Uterus (tissue), 4 donors: ENCODE measurements around the gene NAV2. TPM values are rescaled to one million over a fixed set of nuclear protein-coding genes. Genes with fewer than 3 reads are reported as not detected.
"Not testable (repeated sequence)": the region's sequence is repeated elsewhere in the genome, so short reads cannot be mapped to it uniquely, and the experiment has no call there.

ENCODE experiments used
- DNase-seq, 2 donors: peaks; one replicate each; pipeline ENCODE4 v3.0.0-alpha.2; 2019 to 2020
- H3K27ac ChIP-seq, 2 donors: fragments of 200-600 bp; sonication (generic); 1 replicate in 1 of 2; 2 replicates in 1 of 2; pipeline ENCODE4 v1.5.1; 2016 to 2018
- H3K27me3 ChIP-seq, 2 donors: fragments of 200-600 bp; sonication (generic); one replicate each; pipeline ENCODE4 v1.5.1; 2018 to 2019; ENCODE audit warnings: control low read depth in 1 of 2
- H3K36me3 ChIP-seq, 2 donors: fragments of 200-600 bp; sonication (generic); one replicate each; pipeline ENCODE4 v1.5.1; 2019; ENCODE audit warnings: control low read depth in 1 of 2
- H3K4me1 ChIP-seq, 2 donors: fragments of 200-600 bp; sonication (generic); one replicate each; pipeline ENCODE4 v1.5.1; 2018 to 2019; ENCODE audit warnings: control low read depth in 1 of 2
- H3K4me3 ChIP-seq, 2 donors: fragments of 200-600 bp; sonication (generic); 1 replicate in 1 of 2; 2 replicates in 1 of 2; pipeline ENCODE4 v1.5.1; 2018 to 2019; ENCODE audit warnings: mild to moderate bottlenecking in 1 of 2
- H3K9me3 ChIP-seq, 2 donors: fragments of 200-600 bp; sonication (generic); one replicate each; pipeline ENCODE4 v1.5.1; 2019; ENCODE audit warnings: control low read depth in 1 of 2
- POLR2A ChIP-seq, 2 donors: fragments of 450-650 bp; IDR thresholded peaks; one replicate each; pipeline ENCODE4 v1.6.1; 2016; ENCODE audit warnings: antibody characterized with exemption in 2 of 2, mild to moderate bottlenecking in 1 of 2, moderate library complexity in 1 of 2
- intact Hi-C: fragments of 100-400 bp; cut with DNase I; formaldehyde crosslinking; loops from one replicate; pipeline ENCODE4 v1.15.1; 2023; ENCODE audit warnings: low total_unique reads
- total RNA-seq, 4 donors: library from RNA; depleted of rRNA in 3 of 4; stranded (reverse); fragments of >200 nt in 3 of 4; gene quantifications; one replicate each; pipeline versions ENCODE4 v1.1.0 to v1.2.4, GENCODE V29; 2014 to 2023
- TF ChIP-seq, protein P1 (sequence below), 4 experiments: fragments of 200-600 bp in 2 of 4; fragments of 450-650 bp in 2 of 4; sonication (generic) in 2 of 4; IDR thresholded peaks; one replicate each; pipeline ENCODE4 v1.5.1; 2016 to 2019; ENCODE audit warnings: antibody characterized with exemption in 4 of 4, mild to moderate bottlenecking in 2 of 4, moderate library complexity in 1 of 4
- donor health status: DM: yes; HTN: yes; CAD: no.

NAV2 gene
- total RNA-seq, 4 donors from 2014 or later = 2.6 to 31.6 (median 5.7) TPM

DNA sequence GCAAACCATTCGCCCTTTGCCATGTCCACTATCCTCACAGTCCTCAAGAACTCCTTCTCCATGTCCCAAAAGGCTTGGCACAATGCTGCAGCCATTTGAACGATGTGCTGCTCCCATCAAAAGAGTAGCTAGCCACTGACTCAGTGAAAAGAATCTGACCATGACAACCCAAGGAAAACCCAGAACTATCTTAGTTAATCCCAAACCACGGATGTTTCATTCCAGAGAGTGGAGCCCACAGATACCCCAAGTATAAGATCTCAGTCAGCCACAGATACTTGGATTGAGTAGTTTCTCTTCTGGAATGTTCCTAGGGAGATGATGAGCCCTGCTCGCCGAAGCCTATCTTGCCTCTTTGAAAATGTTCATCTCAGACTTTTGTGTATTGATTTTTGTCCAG, 176.9 kb downstream of the NAV2 start:
- intact Hi-C loops = no loop called here
- Histone ChIP-seq H3K9me3 (no peaks in the 10 kb centered on the region), H3K27ac (no peak overlapping the region), H3K36me3 (no peaks in the 10 kb centered on the region), H3K27me3 (no peaks in the 10 kb centered on the region), H3K4me1 (peaks cover 0 to 6% of the 10 kb centered on the region in 2 donors), H3K4me3 (no peak overlapping the region)
- DNase-seq = no peak
- TF ChIP-seq, protein P1, sequence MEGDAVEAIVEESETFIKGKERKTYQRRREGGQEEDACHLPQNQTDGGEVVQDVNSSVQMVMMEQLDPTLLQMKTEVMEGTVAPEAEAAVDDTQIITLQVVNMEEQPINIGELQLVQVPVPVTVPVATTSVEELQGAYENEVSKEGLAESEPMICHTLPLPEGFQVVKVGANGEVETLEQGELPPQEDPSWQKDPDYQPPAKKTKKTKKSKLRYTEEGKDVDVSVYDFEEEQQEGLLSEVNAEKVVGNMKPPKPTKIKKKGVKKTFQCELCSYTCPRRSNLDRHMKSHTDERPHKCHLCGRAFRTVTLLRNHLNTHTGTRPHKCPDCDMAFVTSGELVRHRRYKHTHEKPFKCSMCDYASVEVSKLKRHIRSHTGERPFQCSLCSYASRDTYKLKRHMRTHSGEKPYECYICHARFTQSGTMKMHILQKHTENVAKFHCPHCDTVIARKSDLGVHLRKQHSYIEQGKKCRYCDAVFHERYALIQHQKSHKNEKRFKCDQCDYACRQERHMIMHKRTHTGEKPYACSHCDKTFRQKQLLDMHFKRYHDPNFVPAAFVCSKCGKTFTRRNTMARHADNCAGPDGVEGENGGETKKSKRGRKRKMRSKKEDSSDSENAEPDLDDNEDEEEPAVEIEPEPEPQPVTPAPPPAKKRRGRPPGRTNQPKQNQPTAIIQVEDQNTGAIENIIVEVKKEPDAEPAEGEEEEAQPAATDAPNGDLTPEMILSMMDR (IDR thresholded peaks at IDR 0.05) = no peak
- no peak for TF ChIP-seq POLR2A (IDR thresholded peaks at IDR 0.05)

DNA sequence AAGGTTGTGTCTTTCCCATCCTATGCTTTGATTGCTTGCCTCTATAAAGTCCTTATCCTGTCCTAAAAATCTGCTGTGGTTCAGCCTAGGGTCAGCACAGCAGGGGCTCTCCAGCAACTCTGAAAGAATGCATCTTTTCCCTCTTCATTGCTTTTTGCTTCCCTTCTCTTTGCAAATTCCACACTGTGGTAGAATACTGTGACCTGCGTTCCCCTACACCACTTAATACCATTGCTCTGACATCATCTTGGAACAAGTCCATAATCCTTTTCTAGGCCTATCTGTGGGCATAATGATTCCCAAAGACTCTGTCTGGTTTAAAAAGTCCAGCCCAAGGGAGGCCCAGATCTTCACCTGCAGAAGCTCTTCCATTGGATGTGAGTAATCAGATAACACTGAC, 177.7 kb downstream of the NAV2 start:
- intact Hi-C loops = no loop called here
- peaks cover 0 to 6% of the 10 kb centered on the region in 2 donors for H3K4me1 ChIP-seq
- H3K4me3 ChIP-seq = no peak overlapping the region
- DNase-seq = no peak
- H3K9me3 ChIP-seq = no peaks in the 10 kb centered on the region
- no peaks in the 10 kb centered on the region for H3K27me3 ChIP-seq
- H3K36me3 ChIP-seq = no peaks in the 10 kb centered on the region
- H3K27ac ChIP-seq = no peak overlapping the region
- TF ChIP-seq POLR2A (IDR thresholded peaks at IDR 0.05) = no peak
- TF ChIP-seq, protein P1 (IDR thresholded peaks at IDR 0.05) = no peak

DNA sequence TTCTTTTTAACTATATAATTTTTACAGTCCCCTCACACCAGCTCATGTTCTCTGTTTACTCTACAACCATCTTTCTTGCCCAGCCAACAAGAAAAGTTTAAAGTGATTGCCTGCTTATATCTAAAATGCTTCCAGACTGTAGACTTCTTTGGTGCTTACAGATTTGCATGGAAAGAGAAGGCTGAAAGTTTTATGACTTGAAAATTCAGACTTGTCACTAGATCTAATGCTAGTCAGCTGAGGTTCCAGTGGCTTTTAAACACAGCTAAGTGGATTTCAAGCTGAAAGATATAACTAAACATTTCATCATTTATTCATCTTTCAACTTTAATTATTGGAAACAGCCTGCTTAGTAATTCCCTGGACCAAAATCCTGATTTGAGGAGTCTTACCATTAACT, 178.4 kb downstream of the NAV2 start:
- Histone ChIP-seq H3K4me3 (no peak overlapping the region), H3K4me1 (peaks cover 0 to 6% of the 10 kb centered on the region in 2 donors), H3K27me3 (no peaks in the 10 kb centered on the region), H3K36me3 (no peaks in the 10 kb centered on the region), H3K27ac (peak overlapping the region in 1 of 2 donors; percentile 14), H3K9me3 (no peaks in the 10 kb centered on the region)
- no peak for DNase-seq
- intact Hi-C loops = no loop called here
- no peak for TF ChIP-seq POLR2A (IDR thresholded peaks at IDR 0.05)

DNA sequence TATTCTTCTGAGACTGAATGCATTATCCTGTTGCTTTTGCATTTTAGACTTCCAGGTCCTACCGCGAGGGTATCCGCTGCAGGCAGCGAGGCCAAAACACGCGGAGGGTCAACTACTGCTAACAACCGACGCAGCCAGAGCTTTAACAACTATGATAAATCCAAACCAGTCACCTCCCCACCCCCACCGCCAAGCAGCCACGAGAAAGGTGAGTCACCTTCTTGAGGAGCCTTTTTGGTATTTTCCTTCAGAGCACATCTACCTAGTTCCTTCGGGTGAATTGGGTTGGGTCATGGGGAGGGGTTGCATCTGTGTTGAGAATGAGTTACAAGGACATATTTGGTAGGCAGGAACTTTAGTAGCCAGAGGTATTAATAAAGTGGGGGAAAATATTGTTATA, 179.8 kb downstream of the NAV2 start:
- H3K27ac ChIP-seq = peak overlapping the region in 1 of 2 donors; percentile 5
- H3K9me3 ChIP-seq = no peaks in the 10 kb centered on the region
- no peak for DNase-seq
- H3K4me1 ChIP-seq = peaks cover 0 to 6% of the 10 kb centered on the region in 2 donors
- no peak for TF ChIP-seq POLR2A (IDR thresholded peaks at IDR 0.05)
- TF ChIP-seq, protein P1 (IDR thresholded peaks at IDR 0.05) = no peak
- H3K36me3 ChIP-seq = no peaks in the 10 kb centered on the region
- H3K4me3 ChIP-seq = no peak overlapping the region
- intact Hi-C loops = no loop called here
- no peaks in the 10 kb centered on the region for H3K27me3 ChIP-seq

DNA sequence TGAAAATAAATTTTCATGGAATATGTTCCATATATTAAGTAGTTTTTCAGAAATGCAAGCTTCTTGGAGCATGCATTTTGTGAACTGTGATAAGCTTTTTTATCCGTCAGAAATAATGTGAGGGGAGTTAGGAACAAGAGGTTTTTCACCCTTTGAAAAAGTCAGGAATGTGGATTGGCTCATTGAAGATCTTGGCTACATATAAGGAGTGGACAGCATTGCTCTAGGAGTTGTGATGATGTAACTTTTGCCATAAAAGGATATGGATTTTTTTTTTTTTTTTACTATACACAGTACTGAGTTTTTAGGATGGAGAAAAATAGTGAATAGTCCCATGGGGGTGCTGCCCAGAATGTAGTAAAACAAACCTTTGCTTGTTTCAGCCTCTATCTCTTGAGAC, 180.2 kb downstream of the NAV2 start:
- Histone ChIP-seq H3K9me3 (no peaks in the 10 kb centered on the region), H3K36me3 (no peaks in the 10 kb centered on the region), H3K27me3 (no peaks in the 10 kb centered on the region), H3K4me1 (peaks cover 0 to 6% of the 10 kb centered on the region in 2 donors), H3K27ac (peak overlapping the region in 1 of 2 donors; percentile 5), H3K4me3 (no peak overlapping the region)
- DNase-seq = no peak
- intact Hi-C loops = no loop called here
- TF ChIP-seq POLR2A (IDR thresholded peaks at IDR 0.05) = no peak
- TF ChIP-seq, protein P1 (IDR thresholded peaks at IDR 0.05) = no peak

DNA sequence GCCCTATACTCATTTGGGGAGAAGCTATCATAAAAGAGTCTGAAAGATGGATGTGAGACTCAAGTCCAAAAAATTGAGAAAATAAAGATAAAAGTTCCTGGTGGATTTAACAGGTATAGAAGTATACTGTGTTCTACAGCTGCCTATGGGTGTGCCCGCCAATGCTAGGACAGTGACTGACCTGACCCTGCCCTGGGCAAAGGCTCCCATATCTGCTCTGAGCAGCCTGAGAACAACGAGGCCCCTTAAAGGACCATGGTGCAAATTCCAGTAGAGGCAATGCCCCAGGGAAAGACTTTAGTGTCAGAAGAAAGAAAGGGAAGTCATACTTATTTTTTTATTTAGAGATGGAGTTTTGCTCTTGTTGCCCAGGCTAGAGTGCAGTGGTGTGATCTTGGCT, 181.8 kb downstream of the NAV2 start:
- Histone ChIP-seq H3K27ac (no peak overlapping the region), H3K27me3 (no peaks in the 10 kb centered on the region), H3K9me3 (no peaks in the 10 kb centered on the region), H3K4me1 (peaks cover 0 to 6% of the 10 kb centered on the region in 2 donors), H3K36me3 (no peaks in the 10 kb centered on the region), H3K4me3 (no peak overlapping the region)
- no peak for TF ChIP-seq POLR2A (IDR thresholded peaks at IDR 0.05)
- TF ChIP-seq, protein P1 (IDR thresholded peaks at IDR 0.05) = no peak
- DNase-seq = no peak
- intact Hi-C loops = no loop called here

DNA sequence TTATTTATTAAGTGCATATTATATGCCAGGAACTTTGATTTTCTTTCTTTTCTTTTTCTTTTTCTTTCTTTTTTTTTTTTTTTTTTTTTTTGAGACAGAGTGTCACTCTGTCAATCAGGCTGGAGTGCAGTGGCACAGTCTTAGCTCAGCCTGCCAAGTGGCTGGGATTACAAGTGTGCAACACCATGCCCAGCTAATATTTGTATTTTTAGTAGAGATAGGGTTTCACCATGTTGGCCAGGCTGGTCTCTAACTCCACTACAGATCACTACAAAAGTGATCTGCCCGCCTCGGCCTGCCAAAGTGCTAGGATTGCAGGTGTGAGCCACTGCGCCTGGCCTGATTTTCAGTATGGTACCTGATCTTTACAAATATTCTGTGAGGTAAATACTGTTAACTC, 182.4 kb downstream of the NAV2 start:
- H3K27me3 ChIP-seq, H3K4me1 ChIP-seq, DNase-seq, H3K4me3 ChIP-seq, intact Hi-C loops, H3K9me3 ChIP-seq, H3K27ac ChIP-seq, H3K36me3 ChIP-seq: not testable (repeated sequence)
